Activated CD4-positive, CD25-positive, alpha-beta regulatory T cell treated with anti-CD3 and anti-CD28 coated beads, Interleukin-2, amount 50 U/mL, for 24 hours (primary cell): ENCODE measurements around the gene DUSP19.

Source experiments
- ATAC-seq, 2 donors: fragments of 150-1000 bp; cut with Tn5 transposase; one replicate each; pipeline ENCODE4 v1.10.0; 2021; ENCODE audit warnings: mild to moderate bottlenecking in 1 of 2, moderate library complexity in 1 of 2

DUSP19 gene

GRCh38 chr2:183125659-183126341 is 47.3 kb downstream of the DUSP19 start:
- ATAC-seq: no peak

- ATAC-seq: no peak
These were observed 48.1 kb downstream of the DUSP19 start for GRCh38 chr2:183126635-183127034.

- no peak for ATAC-seq
These were observed 55.5 kb downstream of the DUSP19 start for GRCh38 chr2:183134016-183134415.

DNA sequence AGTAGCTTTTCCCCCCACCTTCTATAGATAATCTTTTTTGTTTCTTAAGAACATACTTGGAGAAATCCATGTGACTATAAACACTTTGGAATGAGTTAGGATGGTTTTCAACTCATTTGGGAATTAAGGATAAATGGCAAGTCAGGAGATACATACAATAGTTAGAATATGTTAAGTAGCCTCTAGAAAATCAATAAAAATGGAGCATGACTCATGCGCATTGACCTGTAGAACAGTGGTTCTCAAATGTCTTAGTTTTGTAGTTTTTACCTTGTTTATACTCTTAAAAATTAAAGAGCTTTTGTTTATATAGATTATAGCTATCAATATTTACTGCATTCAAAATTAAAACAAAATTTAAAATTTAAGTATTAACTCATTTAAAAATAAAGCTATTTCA is 70.4 kb downstream of the DUSP19 start:
- no peak for ATAC-seq

GRCh38 chr2:183149489-183149888 is 70.9 kb downstream of the DUSP19 start:
- ATAC-seq: no peak
